GM12874 (cell line): ENCODE data around the gene GPD2.

Experiments used
- TF ChIP-seq, protein P1 (sequence below): IDR thresholded peaks from 2 replicates; pipeline ENCODE4 v1.5.1; 2011; ENCODE audit warnings: low read depth, mild to moderate bottlenecking, control low read depth, low read length, moderate library complexity; ENCODE audit not compliant: insufficient read depth

Gene GPD2

DNA sequence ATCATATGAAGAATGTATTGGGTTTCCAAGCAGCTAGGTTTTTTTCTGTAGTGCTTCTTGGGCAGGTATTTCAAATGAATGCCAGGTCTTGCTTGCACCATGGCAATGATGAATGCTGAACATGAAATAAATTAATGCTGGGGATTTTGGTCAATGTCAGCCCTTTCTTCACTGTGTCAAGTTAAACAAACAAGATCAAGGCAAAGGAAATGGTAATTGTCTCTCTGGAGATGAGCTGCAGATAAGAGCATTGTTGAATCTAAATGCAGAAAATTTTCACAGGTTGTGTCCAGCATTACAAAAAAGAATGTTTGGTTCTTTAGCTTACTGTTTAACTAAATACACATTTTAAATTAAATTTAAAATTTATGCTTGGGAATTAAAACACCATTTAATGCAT is 144.3 kb downstream of the GPD2 start:
- TF ChIP-seq, protein P1, sequence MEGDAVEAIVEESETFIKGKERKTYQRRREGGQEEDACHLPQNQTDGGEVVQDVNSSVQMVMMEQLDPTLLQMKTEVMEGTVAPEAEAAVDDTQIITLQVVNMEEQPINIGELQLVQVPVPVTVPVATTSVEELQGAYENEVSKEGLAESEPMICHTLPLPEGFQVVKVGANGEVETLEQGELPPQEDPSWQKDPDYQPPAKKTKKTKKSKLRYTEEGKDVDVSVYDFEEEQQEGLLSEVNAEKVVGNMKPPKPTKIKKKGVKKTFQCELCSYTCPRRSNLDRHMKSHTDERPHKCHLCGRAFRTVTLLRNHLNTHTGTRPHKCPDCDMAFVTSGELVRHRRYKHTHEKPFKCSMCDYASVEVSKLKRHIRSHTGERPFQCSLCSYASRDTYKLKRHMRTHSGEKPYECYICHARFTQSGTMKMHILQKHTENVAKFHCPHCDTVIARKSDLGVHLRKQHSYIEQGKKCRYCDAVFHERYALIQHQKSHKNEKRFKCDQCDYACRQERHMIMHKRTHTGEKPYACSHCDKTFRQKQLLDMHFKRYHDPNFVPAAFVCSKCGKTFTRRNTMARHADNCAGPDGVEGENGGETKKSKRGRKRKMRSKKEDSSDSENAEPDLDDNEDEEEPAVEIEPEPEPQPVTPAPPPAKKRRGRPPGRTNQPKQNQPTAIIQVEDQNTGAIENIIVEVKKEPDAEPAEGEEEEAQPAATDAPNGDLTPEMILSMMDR = no peak

- TF ChIP-seq, protein P1 = no peak
Observed at GRCh38 chr2:156581280-156581679, 145.1 kb downstream of the GPD2 start.

DNA sequence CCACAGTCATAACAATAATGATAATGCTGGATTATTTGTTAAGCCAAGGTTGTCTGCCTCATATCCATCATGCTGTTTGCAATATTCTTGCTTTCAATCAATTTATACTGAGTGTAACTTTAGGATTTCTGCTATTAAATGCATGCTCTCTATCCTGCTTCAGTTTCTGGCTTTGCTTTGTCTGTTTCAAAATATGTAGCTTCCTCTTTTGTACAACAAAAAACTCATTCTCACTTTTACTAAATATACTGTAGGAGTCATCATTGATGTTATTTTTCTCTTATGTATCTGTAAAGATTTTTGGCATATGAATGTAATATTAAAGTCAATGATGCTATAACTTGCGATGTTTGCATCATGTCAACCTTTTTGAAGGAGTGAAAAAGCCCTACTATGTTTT is 149.3 kb downstream of the GPD2 start:
- TF ChIP-seq, protein P1 = no peak

GRCh38 chr2:156586621-156587020 is 150.4 kb downstream of the GPD2 start:
- TF ChIP-seq, protein P1 = no peak

DNA sequence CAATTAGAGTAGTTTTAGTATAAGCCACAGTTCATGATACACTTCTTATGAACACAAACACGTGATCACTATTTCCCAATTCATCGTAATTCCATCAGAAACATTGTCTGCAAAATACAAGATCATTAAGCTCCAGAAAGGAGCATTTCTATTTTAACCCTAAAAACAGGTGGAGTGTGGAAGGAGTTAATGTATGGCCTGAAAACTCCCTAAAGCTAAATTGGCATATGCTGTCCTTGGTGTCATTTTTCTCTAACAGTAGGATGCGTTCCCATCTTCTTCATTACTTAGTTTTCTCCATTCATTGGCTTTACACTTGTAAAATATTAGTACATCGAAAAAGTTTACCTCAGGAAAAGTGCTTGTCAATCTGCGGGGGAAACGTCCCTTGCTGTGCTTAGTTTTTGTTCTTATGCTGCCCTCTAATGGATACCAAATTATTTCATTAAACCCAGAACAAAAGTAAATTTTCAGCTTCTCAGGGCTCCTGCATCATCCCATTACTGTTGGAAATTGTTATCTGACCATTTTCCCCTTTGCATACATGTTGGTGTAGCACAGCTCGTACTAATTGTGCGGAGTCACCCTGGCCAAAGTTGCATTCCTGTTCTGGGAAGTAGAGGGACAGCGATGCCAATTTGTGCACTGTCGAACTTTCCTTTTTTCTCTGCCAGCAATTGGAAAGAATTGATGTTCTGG is 153.4 kb downstream of the GPD2 start:
- TF ChIP-seq, protein P1 = peak; percentile 19; the same call in 1 of the 2 replicates

DNA sequence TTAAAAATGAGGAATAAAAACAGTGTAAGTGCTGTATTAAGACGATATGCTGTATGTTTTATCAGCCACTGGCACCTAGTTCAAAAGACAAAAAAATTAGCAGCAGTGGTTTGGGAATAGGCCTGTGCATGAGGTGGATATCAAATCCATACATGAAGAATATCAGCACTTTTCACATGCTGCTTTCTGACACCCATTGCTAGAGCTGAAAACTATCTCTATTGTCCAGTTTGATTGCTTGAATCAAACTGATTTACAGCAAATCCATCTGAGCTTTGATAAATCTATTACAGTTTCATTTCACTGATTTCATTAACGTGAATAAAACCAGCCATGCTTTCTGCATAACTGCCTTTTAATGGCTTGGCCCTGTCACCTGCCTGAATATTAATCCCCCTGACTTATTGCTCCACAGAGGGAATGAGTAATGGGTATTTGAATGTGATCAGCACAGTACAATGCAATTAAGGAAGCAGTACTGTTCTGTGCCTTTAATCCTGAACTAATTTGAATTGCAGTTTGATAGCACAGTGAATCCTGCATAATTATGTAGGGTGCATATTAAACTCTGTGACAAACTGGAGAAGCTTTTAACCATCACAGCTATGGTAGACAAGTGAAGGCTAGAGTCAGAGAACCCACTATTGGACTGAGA is 154.0 kb downstream of the GPD2 start:
- TF ChIP-seq, protein P1 = no peak

- TF ChIP-seq, protein P1 = no peak
Observed at GRCh38 chr2:156592809-156593593, 156.8 kb downstream of the GPD2 start.
